ENCODE measurements around the gene IQCH. TPM values are rescaled to one million over a fixed set of nuclear protein-coding genes. Genes with fewer than 3 reads are reported as not detected.

IQCH gene
- total and polyA plus RNA-seq, 12 donors: 0.29 to 2.6 (median 1.2) TPM

DNA sequence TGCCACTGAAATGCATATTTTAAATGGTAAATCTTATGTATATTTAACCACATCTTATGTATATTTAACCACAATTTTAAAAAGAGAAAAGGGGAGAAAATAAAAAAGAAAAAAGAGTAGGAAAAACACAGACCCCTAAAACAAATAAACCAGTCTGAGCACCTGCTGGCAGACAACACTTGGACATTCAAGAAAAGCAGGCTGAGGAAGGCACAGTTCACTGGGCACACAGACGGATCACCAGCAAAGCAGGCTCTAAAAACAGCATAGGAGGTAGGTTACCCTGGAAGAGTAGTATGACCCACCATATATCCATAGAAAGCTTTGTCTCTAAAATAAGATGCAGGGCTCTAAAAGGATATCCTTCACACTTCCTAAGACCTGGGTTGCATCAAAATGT is 27.2 kb upstream of the IQCH start:
- ATAC-seq (no peak), DNase-seq (no peak)
- intact Hi-C loops (cut with DNase I): no loop called here
- no peak for TF ChIP-seq CTCF (IDR thresholded peaks at IDR 0.05)
- Histone ChIP-seq H3K27ac (no peak overlapping the region), H3K9me3 (no peaks in the 10 kb centered on the region), H3K27me3 (no peaks in the 10 kb centered on the region), H3K4me1 (no peaks in the 10 kb centered on the region), H3K4me3 (no peak overlapping the region), H3K36me3 (peaks cover 0 to 60% (median 16%) of the 10 kb centered on the region in 9 donors)
- 94 to 98% methylated on average over 1 of the region's 1 CpG for WGBS, 2 donors

- H3K27me3 ChIP-seq: no peaks in the 10 kb centered on the region
- no peak for TF ChIP-seq CTCF (IDR thresholded peaks at IDR 0.05)
- no peaks in the 10 kb centered on the region for H3K4me1 ChIP-seq
- DNase-seq: no peak
- peaks cover 0 to 64% (median 16%) of the 10 kb centered on the region in 9 donors for H3K36me3 ChIP-seq
- WGBS, 2 donors: 96 to 100% methylated on average over 1 of the region's 1 CpG
- ATAC-seq: no peak
- intact Hi-C loops (cut with DNase I): no loop called here
- no peaks in the 10 kb centered on the region for H3K9me3 ChIP-seq
- no peak overlapping the region for H3K4me3 ChIP-seq
- no peak overlapping the region for H3K27ac ChIP-seq
These were observed 26.7 kb upstream of the IQCH start for GRCh38 chr15:67227846-67228245.

DNA sequence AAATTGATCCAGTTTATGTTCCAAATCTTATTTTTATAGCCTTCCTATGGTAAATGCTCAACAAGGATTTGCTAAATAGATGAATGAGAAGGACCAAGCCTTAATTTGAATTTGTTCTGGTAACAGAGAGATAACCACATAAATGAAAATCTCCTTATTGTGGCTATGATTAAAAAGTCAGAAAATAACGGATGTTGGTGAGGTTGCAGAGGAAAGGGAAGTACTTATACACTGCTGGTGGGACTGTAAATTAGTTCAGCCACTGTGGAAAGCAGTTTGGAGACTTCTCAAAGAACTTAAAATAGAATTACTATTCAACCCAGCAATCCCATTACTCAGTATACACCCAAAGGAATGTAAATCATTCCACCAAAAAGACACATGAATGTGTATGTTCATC is 26.3 kb upstream of the IQCH start:
- Histone ChIP-seq H3K4me1 (no peaks in the 10 kb centered on the region), H3K4me3 (no peak overlapping the region), H3K27ac (no peak overlapping the region), H3K36me3 (peaks cover 0 to 68% (median 16%) of the 10 kb centered on the region in 9 donors), H3K27me3 (no peaks in the 10 kb centered on the region), H3K9me3 (no peaks in the 10 kb centered on the region)
- TF ChIP-seq CTCF (IDR thresholded peaks at IDR 0.05): no peak
- intact Hi-C loops (cut with DNase I): no loop called here
- no peak for DNase-seq
- WGBS, 2 donors: 76 to 77% methylated on average over 1 of the region's 1 CpG
- no peak for ATAC-seq

DNA sequence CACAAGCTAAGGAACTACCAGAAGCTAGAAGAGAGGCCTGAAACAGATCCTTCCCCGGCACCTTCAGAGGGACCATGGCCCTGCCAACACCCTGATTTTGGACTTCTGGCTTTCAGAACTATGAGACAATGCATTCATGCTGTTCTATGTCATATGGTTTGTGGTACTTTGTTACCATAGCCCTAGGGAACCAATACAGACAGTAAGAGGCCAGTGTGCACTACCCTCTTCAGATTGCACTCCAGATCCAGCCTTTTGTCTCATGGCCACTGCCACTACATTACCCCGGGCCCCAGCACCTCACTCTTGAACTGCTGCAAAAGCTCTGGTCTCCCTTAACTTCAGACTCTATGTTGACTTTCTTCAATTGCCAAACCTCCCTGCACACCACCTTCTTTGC is 24.1 kb upstream of the IQCH start:
- ATAC-seq (no peak), DNase-seq (no peak)
- no peak overlapping the region for H3K27ac ChIP-seq
- peaks cover 0 to 90% (median 22%) of the 10 kb centered on the region in 9 donors for H3K36me3 ChIP-seq
- H3K9me3 ChIP-seq: no peaks in the 10 kb centered on the region
- H3K4me3 ChIP-seq: no peak overlapping the region
- H3K27me3 ChIP-seq: no peaks in the 10 kb centered on the region
- intact Hi-C loops (cut with DNase I): no loop called here
- no peak for TF ChIP-seq CTCF (IDR thresholded peaks at IDR 0.05)
- no peaks in the 10 kb centered on the region for H3K4me1 ChIP-seq
- 98 to 100% methylated on average over 2 of the region's 2 CpGs for WGBS, 2 donors
